Measurements from ENCODE around the gene ADAMTS2. TPM values are rescaled to one million over a fixed set of nuclear protein-coding genes. Genes with fewer than 3 reads are reported as not detected.

Gene ADAMTS2
- total RNA-seq, 1 experiment from 2014 or later, result 3.9 TPM

- intact Hi-C loops (cut with micrococcal nuclease), result no loop called here
- H4K20me1 ChIP-seq (ENCODE audit: insufficient read depth), result no peaks in the 10 kb centered on the region
- no TSS peak for BruUV-seq (replicated peaks)
- no peaks in the 10 kb centered on the region for H3K36me3 ChIP-seq (ENCODE audit: control insufficient read depth in 1 of 2, insufficient read depth in 2 of 2, low read length in 2 of 2)
- no peak overlapping the region for H3K27ac ChIP-seq (ENCODE audit: low read depth, low read length)
- ChIA-PET RAD21 (ENCODE audit: low non-redundant PET in 1 of 2, low total read pairs in 2 of 2, uncharacterized antibody in 2 of 2, unreplicated experiment in 2 of 2) (no interaction called here), POLR2A (no interaction called here), CTCF (no interaction called here)
- H3K4me2 ChIP-seq (ENCODE audit: low read length), result no peak overlapping the region
- H3K79me2 ChIP-seq (ENCODE audit: insufficient read depth, low read length), result no peaks in the 10 kb centered on the region
- TF ChIP-seq CTCF (IDR thresholded peaks at IDR 0.05 in 2 of 3, conservative IDR thresholded peaks at IDR 0.05 in 1 of 3; ENCODE audit: borderline replicate concordance in 1 of 3, insufficient read depth in 1 of 3, low read depth in 2 of 3, low read length in 2 of 3) (no peak), TCF7L2 (IDR thresholded peaks at IDR 0.05; ENCODE audit: borderline replicate concordance, extremely low read depth, insufficient read depth, insufficient read length) (no peak), ZNF274 (IDR thresholded peaks at IDR 0.05; ENCODE audit: low read depth, low read length) (no peak), ZFX (IDR thresholded peaks at IDR 0.05) (no peak), EZH2 (IDR thresholded peaks at IDR 0.05) (no peak)
- no peak for ATAC-seq
- H3K9ac ChIP-seq (ENCODE audit: low read length), result no peak overlapping the region
- H3K4me3 ChIP-seq (replicated peaks in 1 of 2; ENCODE audit: low read depth in 1 of 2, low read length in 2 of 2), result no peak overlapping the region
- H3K9me3 ChIP-seq (ENCODE audit: control insufficient read depth in 1 of 2, insufficient read depth in 1 of 2, low read depth in 1 of 2, low read length in 2 of 2), result no peaks in the 10 kb centered on the region
- no peaks in the 10 kb centered on the region for H3K27me3 ChIP-seq (ENCODE audit: insufficient read depth, low read length)
- no peak overlapping the region for H2AFZ ChIP-seq (ENCODE audit: low read depth, low read length, poor library complexity, severe bottlenecking)
- no peak for DNase-seq (ENCODE audit: low read depth, low spot score)
- no peaks in the 10 kb centered on the region for H3K9me2 ChIP-seq (ENCODE audit: insufficient read depth)
- H3K4me1 ChIP-seq (ENCODE audit: control insufficient read depth in 1 of 2, insufficient read depth in 2 of 2, low read length in 2 of 2), result no peaks in the 10 kb centered on the region
Measured at GRCh38 chr5:179223961-179224360, 121.3 kb downstream of the ADAMTS2 start.

- intact Hi-C loops (cut with micrococcal nuclease), result no loop called here
- H3K27me3 ChIP-seq (ENCODE audit: insufficient read depth, low read length), result no peaks in the 10 kb centered on the region
- no peak for ATAC-seq
- no peak for TF ChIP-seq SP1 (IDR thresholded peaks at IDR 0.05; ENCODE audit: low read depth)
- TF ChIP-seq ZFX (IDR thresholded peaks at IDR 0.05), result no peak
- no peak for TF ChIP-seq EZH2phosphoT487 (IDR thresholded peaks at IDR 0.05; ENCODE audit: borderline replicate concordance)
- no peak for TF ChIP-seq REST (IDR thresholded peaks at IDR 0.05; ENCODE audit: low read depth)
- TF ChIP-seq CBX3 (IDR thresholded peaks at IDR 0.05; ENCODE audit: low read depth), result no peak
- TF ChIP-seq SRF (IDR thresholded peaks at IDR 0.05; ENCODE audit: low read depth), result no peak
- no peak for TF ChIP-seq YY1 (IDR thresholded peaks at IDR 0.05; ENCODE audit: extremely low read depth, insufficient replicate concordance, low read depth, low read length)
- no peaks in the 10 kb centered on the region for H3K4me1 ChIP-seq (ENCODE audit: control insufficient read depth in 1 of 2, insufficient read depth in 2 of 2, low read length in 2 of 2)
- H3K4me2 ChIP-seq (ENCODE audit: low read length), result no peak overlapping the region
- H3K36me3 ChIP-seq (ENCODE audit: control insufficient read depth in 1 of 2, insufficient read depth in 2 of 2, low read length in 2 of 2), result no peaks in the 10 kb centered on the region
- CTCF ChIA-PET, result no interaction called here
- DNase-seq (ENCODE audit: low read depth, low spot score), result no peak
- H3K79me2 ChIP-seq (ENCODE audit: insufficient read depth, low read length), result no peaks in the 10 kb centered on the region
- H3K9ac ChIP-seq (ENCODE audit: low read length), result no peak overlapping the region
- POLR2A ChIA-PET, result no interaction called here
- no peak overlapping the region for H2AFZ ChIP-seq (ENCODE audit: low read depth, low read length, poor library complexity, severe bottlenecking)
- no TSS peak for BruUV-seq (replicated peaks)
- RAD21 ChIA-PET (ENCODE audit: low non-redundant PET in 1 of 2, low total read pairs in 2 of 2, uncharacterized antibody in 2 of 2, unreplicated experiment in 2 of 2), result no interaction called here
- H3K9me2 ChIP-seq (ENCODE audit: insufficient read depth), result no peaks in the 10 kb centered on the region
- no peaks in the 10 kb centered on the region for H4K20me1 ChIP-seq (ENCODE audit: insufficient read depth)
- H3K4me3 ChIP-seq (replicated peaks in 1 of 2; ENCODE audit: low read depth in 1 of 2, low read length in 2 of 2), result no peak overlapping the region
- H3K9me3 ChIP-seq (ENCODE audit: control insufficient read depth in 1 of 2, insufficient read depth in 1 of 2, low read depth in 1 of 2, low read length in 2 of 2), result no peaks in the 10 kb centered on the region
- no peak overlapping the region for H3K27ac ChIP-seq (ENCODE audit: low read depth, low read length)
Measured at GRCh38 chr5:179223528-179223927, 121.7 kb downstream of the ADAMTS2 start.

Measured in HCT116 (cell line).